Stimulated activated CD4-positive, alpha-beta T cell treated with anti-CD3 and anti-CD28 coated beads, Interleukin-1b, Interleukin-23, amount 100 ng/mL, for 48 hours (primary cell): ENCODE measurements around the gene RUNX2.
A peak's percentile ranks its signal among the peaks of the same experiment; 100 is the strongest.

Source experiments
- DNase-seq: peaks from one replicate; pipeline ENCODE4 v3.0.0-alpha.2; 2020

Gene RUNX2

DNA sequence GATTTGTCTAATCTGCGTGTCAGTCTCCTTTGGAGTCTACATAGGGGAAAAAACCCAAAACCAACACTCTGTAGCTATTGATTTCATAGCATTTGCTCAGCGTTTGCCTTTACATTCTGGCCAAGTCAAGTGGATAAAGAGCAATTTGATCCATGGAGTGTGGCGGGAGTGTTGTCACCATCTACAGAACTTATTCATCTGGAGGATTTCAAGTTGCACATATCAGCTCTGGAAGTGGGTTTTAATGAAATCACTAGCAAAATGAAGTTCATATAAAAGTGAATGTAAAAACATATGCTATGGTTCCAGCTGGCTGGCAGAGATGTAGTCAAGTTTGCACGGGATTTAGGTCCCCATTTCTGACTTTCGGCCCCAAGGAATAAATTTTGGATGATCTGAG lies 269.3 kb downstream of the RUNX2 start:
- no peak for DNase-seq

DNA sequence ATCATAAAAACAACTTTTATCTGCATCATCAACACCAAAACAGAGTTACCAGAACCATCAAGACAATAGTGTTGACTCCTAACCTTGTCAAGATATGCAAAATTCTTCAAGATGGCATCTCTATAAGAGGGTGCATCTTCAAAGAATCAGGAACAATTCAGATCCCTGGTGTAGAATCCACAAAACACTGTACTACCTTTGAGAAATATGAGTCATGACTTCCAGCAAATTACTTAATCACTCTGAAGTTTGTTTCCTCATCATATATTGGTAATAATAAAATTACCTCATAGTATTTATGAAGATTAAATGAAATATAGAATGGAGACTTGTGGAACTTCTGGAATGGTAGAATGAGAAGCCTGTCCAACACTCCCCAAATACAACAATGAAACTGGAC lies 270.9 kb downstream of the RUNX2 start:
- no peak for DNase-seq

DNA sequence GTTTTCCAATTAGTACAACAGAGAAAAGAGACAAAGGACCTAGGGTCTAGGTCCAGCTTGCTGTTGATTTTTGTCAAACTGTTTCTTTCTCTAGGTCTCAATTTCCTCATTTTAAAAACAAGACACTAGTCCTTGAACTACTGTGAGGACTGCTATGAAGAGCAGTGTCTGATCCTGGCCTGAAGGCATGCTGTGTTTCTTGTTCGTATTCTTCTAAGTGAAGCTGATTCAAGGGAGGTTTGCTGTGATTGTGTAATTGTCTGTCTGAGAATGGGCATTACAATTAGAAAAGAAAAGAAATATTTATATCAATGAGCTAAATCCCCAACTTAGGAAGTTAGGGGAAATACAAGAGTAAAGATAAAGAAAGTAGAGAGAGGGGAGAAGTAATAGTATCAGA lies 277.8 kb downstream of the RUNX2 start:
- no peak for DNase-seq

DNA sequence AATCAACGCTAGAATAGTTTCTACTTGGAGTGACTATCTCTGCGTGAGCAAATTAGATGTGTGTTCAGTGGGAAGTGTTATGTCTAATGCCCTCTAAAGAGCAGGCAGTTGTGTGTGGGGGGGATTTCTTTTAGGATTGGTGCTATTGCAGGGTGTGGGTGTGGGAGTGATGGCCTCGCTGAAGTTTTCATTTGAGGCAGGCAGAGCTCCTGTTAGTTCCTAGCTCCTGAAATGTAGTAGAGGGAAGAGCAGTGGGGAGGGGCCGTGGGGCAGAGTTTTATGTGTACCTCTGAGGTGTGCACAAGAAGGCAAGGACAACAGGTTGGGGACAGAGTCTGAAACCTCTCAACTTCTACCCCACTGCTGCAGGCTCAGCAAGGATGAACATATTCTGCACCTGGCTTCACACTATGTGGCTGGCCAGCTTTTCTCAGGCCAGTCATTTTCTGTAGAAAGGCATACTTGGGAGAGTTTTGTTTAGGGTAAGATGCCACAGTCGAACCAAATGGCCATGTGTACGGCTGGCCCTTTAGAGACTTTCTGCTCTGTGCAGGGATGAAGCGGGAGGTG lies 278.8 kb downstream of the RUNX2 start:
- no peak for DNase-seq

DNA sequence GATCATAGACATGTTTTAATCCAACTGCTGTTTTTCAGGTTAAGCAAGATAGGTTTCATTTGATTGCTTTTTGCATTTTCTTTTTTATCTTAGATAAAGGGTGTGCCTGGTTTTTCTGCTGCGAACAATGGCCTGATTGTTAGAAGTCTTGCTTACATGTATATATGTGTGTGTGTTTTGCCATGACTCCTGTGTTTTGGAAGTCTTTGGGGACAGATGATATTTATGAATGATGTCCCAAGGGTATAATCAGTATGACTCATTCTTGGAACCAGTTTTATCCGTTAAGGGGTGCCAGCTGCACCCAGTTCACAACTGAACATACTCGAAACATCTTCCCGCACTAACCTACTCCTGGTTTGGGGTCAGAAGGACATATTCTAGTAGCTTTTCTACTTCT lies 279.7 kb downstream of the RUNX2 start:
- no peak for DNase-seq

DNA sequence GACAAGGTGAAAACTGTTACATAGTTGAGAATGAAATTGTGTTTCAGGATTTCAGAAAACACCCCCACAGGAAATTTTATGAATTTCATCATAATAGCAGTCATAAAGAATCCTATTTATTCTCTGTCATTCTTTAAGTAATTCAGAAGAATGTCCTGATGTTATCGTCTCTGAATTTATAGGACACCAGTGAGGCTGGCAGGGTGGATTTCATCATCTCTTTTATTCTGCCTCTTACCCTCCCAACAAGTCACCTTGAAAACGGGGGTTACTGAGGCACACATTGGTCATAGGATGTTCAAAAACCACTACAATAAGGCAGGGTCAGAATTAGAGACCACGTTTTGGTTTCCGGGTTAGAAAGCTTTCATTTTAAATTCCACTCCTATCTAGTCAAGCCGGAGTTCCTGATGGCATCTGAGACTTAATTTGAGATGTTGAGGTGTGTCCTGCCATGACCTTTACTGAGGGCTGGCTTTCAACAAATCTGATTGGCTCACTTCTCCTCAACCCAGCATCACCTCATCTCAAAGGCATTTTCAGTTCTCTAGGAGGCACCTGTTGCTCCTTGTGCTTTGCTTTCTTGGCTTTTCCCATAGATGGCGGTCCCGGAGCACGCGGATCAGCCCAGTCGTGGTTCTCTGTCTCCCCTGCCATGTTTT lies 280.3 kb downstream of the RUNX2 start:
- peak; percentile 31 for DNase-seq

DNA sequence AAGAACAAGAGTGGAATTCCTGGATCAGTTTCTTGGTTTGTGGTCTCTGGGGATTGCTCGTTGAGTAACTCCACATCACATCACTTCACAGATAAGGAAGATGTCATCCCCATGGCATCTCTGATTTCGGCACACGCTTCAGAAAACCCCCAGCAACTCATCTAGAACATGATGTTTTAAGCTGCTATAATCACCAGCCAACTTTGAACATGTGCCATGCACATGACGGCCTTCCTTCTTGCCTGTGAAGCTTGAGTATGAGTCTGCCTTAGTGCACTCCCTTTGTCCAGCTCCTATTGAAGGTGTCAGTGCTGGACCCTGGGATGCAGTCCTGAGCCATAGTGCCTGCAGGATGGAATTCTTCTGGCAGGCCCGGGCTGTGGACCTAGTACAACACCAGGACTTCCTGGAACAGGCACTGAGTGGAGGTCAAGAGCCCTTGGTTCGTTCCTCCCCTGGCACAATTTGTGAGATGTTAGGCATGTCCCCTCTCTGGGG lies 281.1 kb downstream of the RUNX2 start:
- no peak for DNase-seq

DNA sequence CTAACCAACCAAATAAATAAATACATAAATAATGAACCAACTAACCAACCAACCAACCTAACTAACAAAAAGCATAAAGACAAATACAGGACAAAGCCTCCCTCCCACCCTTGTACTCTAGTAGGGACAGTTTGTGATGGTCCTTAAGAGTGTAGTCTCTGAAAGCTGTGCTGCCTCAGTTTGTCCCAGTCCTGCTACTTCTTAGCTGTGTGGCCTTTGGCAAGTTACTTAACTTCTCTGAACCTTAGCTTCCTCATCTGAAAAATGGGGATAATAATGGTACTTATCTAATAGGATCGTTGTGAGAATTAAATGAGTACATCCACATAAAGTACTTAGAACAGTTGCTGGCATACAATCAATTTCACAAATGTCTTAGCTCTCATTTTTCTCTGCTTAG lies 282.2 kb downstream of the RUNX2 start:
- DNase-seq: no peak

DNA sequence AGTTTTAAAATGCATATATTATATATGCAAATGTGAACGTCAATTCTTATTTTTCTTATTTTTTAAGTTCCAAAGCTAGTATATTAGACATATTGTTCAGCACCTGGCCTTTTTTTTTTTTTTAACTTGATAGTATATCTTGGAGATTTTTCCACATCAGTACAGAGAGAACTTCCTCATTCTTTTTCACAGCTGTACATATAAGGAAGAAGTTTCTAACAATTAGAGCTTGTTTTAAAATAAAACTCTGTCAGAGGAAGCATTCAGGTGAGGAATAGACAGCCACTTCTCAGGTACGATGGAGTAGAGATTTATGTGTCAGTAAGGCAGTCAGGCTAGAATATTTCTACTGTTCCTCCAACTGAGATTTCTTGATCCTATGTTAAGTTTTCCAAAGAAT lies 282.7 kb downstream of the RUNX2 start:
- no peak for DNase-seq

DNA sequence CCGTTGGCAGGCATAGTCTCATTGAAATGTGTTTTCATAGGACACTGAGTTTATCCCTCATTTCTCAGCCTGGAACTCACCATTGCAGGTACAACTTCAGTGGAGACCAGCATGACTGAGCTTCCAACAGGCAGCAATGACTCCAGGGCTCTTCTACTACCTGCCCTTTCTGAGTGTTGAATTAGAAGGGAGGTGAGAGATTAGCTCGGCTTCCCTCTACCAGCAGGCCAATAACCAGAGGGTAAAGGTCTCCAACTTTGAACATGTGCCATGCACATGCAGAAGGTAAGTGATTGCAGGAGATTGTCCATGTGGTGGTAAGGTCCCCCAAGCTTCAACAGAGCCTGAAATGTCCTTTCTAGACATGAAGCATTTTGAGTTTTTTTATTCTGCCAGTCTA lies 283.4 kb downstream of the RUNX2 start:
- no peak for DNase-seq

DNA sequence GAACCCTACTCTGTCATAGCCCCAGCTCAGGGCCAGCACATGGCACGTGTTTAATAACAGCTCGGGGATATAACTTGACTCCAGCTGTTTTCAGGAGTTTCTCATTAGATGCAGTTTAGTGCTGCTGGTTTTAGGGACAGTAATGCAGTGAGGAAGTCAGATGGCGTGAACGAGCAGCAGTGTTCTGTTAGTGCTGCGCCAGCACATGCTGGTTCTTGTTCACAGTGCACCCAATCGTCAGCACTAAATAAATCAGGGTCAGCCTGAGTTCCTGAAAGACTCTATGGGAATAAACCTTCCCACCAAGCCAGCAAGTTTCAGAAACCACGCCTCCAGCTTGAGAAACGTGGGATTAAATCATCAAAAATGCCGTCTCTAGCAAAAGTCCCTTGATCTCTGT lies 285.5 kb downstream of the RUNX2 start:
- no peak for DNase-seq

DNA sequence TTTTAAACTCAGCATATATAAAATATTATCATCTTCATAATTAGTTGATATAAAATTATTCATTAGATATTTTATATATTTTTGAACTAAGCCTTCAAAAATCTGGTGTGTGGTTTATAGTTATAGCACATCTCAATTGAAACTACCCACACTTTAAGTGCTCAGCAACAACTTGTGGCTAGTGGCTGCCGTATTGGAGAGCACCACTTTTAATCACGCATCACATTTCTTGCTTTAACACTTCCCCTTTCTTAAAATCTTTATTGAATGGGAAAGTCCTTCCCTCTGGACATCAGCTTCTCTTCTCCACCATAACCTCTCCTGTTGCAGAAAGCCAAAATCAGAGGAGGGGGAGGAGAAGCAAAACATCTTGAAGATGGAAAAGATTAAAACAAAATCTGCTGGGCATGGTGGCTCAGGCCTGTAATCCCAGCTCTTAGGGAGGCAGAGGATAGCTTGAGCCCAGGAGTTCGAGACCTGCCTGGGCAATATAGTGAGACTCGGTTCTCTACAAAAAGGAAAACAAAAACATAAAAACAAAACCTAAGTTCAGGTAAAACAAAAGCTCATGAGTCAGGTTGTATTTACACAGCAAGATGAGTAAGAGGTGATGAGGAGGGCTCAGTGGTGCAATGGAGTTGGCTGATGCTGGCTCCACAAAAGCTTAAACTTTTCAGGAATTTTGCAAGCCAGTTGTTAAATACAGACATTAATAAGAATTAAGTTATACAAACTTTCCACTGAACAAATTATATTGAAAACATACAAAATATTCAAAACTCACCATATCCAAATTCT lies 286.6 kb downstream of the RUNX2 start:
- no peak for DNase-seq

DNA sequence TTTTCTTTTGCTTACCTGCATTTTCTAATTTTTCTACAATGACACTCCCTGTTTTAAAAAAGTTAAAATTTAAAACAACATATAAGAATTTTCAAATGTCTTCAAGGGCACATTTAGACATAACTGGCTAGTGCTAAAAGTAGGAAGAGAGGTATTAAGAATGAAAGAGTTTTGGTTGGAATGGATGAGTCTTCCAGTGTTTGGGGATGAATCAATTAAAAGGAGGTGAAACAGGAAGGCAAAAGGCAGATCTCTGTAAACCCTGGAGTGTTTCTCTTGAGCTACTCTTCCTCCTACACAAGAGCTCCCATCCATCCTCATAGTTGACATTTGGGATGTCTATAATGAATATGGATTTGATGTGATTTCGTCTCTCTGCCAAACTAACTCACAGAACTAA lies 288.1 kb downstream of the RUNX2 start:
- DNase-seq: no peak

DNA sequence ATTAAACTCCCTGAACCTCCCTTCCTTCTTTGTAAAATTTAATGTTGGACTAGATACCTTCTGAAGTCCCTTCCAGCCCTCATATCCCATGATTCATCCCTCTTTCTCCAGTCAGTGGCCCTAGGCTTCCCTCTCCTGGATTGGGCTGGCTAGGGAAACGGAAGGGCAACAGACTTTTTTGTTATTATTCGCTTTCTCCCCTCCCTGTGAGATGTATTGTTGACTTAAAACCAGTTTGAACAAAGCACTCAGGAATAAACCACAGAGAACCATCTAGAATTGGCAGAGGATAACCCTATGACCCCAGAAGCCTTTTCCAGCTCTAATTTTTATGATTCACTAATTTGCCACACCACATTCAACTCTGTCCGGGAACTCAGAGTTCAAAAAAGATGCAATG lies 289.3 kb downstream of the RUNX2 start:
- DNase-seq: no peak

DNA sequence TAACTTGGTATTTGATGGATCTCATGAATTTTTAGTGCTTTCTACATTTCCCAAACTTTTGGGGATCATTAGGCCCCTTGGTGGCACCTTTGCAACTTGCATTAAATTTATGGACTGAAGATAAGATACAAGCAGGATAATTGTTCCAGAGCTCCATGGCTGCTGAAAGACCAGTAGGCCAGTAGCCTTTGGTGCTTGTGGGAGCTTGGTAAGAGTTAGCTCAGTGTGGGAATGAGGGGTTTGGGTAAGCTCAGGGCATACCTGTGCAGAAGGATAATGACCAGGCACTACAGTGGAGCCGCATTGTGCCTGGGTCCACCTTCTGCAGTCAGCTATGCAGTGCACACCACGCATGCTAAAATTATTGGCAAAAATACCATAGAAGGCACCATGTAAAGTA lies 290.1 kb downstream of the RUNX2 start:
- DNase-seq: no peak

DNA sequence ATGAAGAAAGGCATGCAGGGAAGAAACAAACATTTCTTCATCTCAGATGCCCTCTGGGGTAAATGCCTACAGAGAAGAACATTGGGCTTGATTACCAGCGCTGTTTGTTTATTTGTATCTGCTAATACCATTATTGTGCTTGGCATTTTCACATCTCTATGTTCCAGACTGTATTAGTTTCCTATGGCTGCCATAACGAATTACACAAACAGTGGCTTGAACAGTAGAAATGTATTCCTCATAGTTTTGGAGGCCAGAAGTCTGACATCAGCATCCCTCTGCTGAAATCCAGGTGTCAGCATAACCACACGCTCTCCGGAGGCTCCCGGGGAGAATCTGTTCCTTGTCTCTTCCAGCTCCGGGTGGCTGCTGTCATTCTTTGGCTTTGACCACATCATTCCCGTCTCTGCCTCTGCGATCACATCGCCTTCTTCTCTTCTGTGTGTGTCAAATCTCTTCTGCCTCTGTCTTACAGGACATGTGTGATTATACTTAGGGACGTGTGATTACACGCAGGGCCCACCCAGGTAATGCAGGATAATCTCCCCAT lies 291.2 kb downstream of the RUNX2 start:
- no peak for DNase-seq

DNA sequence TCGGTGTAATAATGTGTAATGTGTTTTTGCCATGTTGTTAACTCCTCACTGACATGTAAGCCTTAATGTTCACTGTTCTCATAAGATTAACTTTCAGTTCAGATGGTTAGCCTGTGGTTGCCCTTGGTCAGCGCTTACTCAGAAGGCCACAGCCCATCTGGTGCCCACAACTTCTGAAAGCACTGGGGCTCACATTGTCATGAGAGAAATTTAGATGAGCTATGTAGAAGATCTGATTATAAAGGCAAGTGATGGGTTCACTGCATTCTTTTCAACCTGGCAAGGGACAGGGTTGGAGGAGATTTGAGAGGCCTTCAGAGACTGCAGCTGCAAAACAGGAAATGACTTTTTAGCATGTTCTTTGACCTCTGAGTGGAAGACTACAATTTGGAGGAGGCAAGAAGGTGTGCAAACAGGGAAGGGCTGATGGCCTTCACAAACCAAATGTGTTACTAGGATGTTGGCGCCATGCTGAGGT lies 291.9 kb downstream of the RUNX2 start:
- peak; percentile 38 for DNase-seq

DNA sequence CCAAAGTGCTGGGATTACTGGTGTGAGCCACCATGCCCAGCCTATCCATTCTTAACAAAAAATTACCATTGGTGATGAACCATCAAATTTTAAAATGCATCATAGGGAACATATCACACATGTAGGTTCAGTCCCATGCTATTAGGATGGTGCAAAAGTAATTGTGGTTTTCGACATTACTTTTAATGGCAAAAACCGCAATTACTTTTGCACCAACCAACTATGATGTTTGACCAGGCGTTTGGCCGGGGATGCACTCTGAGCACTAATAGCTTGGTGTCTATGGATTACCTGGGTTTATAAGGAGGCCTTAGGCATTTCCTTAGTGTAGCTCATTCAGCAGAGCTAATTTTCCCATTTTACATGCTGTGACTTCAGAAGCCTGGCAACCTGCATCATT lies 296.1 kb downstream of the RUNX2 start:
- no peak for DNase-seq

DNA sequence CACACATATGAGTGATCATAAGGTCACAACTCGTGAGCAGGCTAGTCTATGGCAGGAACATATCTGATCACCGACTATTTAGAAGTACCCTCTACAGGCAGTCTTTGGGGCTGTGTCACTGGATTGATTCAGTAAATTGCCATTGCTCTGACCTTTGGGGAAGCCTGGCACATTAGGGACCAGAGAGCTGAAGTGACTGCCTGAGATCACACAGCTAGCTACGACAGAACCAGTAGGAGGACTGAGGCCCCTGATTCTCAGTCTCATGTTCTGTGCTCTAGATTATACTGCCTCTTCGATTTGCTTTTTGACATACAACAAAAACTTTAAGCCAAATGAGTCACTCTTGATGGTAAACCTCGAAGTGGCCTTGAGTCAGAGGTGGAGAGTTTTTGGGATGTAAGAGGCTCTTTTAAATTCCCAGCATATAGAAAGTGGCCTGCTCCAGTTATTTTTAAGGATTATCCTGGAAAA lies 297.1 kb downstream of the RUNX2 start:
- peak; percentile 40 for DNase-seq

DNA sequence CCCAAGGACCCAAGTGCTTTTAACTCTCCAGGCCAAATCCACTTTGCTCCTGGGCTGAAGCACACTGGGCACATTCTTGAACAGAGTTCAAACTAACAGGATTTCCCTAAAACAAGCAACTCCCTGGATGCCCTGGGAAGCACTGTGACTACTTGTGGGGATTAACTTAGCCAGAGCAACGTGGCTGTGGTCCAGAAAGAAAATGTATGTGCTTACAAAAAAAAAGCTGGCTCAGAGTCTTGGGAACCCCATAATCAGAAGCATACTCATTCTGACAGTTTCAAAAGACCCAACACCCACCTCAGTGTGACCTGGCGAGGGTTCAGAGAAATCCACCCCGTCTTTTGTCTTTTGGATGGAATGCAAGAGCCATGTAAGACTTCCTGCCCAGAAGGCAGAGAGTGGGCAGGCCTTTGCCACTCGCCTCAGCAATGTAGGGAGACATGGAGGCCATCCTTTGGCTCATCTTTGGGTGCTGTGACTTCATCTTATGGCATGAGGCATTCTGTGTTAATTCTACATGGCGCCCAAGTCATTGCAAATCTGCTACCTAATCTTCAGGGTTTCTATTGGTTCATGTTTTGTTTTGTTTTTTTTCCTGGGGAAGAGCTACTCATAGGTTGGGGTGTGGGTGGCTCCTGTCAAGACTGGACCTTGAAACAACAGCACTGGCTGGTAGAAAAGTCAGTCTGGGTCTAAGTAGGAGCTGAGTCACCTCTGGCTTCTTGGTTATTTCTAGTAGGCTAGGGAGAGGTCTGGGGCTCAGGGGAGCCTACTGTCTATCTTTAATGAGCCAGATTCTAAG lies 298.2 kb downstream of the RUNX2 start:
- peak; percentile 42 for DNase-seq

DNA sequence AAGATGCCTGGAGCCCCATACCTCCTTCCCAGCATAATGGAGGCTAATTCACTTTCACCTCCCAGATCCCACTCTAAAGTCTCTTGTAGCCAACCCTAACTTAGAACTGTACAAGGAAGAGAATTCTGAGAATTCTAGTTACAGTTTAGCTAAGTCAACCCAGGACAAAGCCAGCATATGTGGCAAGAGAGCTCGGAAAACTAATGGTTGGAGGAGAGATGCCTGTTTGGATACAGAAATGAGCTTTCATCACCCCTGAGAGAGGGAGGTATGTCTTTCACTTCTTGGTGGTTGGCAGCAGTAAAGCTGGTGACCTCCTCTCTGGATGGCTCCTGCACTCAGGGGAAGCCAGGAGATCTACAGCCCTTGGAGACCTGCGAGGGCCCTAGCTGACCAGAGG lies 302.2 kb downstream of the RUNX2 start:
- DNase-seq: no peak

DNA sequence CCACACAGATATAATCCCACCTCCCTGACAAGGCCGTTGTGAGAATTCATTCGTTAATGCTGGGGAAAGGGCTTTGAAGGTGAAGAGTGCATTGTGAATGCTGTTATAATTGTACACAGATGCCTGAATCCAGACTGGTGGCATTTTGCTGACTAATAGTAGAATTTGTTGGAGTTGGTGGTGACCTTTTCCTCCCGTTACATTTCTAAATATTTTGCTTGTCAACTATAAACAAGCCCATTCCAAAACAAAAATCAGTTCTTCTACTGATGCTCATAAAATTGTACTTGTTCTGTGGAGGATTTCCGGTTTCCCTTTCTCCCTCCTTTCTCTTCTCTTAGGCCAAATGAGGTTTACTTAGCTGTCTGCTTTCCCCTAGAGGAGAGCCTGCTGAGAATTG lies 302.7 kb downstream of the RUNX2 start:
- no peak for DNase-seq

DNA sequence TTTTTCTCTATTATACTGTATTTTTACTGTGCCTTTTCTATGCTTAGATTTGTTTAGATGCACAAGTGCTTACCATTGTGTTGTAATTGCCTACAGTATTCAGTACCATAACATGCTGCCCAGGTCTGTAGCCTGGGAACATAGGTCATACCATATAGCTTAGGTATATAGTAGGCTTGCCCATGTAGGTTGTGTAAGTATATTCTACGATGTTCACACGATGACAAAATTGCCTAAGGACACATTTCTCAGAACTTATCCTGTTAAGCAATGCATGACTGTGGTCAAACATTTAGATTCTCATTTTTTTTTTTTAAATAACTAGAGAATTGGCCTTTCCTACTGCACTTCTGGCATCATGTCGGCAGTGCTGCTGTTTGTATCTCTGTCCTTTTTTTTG lies 303.3 kb downstream of the RUNX2 start:
- no peak for DNase-seq
